HG03469 (cell line): ENCODE data around the gene ANKH.
A peak's percentile ranks its signal among the peaks of the same experiment; 100 is the strongest.

Experiments
- ATAC-seq: cut with Tn5 transposase; IDR thresholded peaks from one replicate; pipeline ENCODE4 v1.9.1; 2021; ENCODE audit warnings: mild to moderate bottlenecking, moderate library complexity, moderate number of reproducible peaks; ENCODE audit not compliant: unreplicated experiment

Gene ANKH

GRCh38 chr5:14671414-14671813 lies 200.2 kb downstream of the ANKH start:
- no peak for ATAC-seq

GRCh38 chr5:14669975-14670374 lies 201.6 kb downstream of the ANKH start:
- ATAC-seq: no peak

- ATAC-seq: no peak
Measured at GRCh38 chr5:14669415-14669814, 202.2 kb downstream of the ANKH start.

- no peak for ATAC-seq
Measured at GRCh38 chr5:14668181-14668591, 203.4 kb downstream of the ANKH start.

- ATAC-seq: no peak
Measured at GRCh38 chr5:14667770-14668169, 203.8 kb downstream of the ANKH start.

- no peak for ATAC-seq
Measured at GRCh38 chr5:14667290-14667689, 204.3 kb downstream of the ANKH start.

GRCh38 chr5:14666357-14666756 lies 205.2 kb downstream of the ANKH start:
- ATAC-seq: no peak

GRCh38 chr5:14665949-14666348 lies 205.6 kb downstream of the ANKH start:
- peak; percentile 28 for ATAC-seq

GRCh38 chr5:14665101-14665822 lies 206.3 kb downstream of the ANKH start:
- ATAC-seq: no peak

- ATAC-seq: peak; percentile 63
Measured at GRCh38 chr5:14664270-14665100, 207.1 kb downstream of the ANKH start, which contains the start of gene OTULIN. Gene OTULIN, plus strand, starts transcription at chr5:14664718. Its CDS starts 108 bp downstream, at chr5:14664826.

- no peak for ATAC-seq
Measured at GRCh38 chr5:14663734-14664269, 207.8 kb downstream of the ANKH start.

- ATAC-seq: no peak
Measured at GRCh38 chr5:14662721-14663260, 208.8 kb downstream of the ANKH start.

- ATAC-seq: no peak
Measured at GRCh38 chr5:14660833-14661232, 210.7 kb downstream of the ANKH start.

GRCh38 chr5:14659821-14660607 lies 211.6 kb downstream of the ANKH start:
- no peak for ATAC-seq

- no peak for ATAC-seq
Measured at GRCh38 chr5:14656898-14657297, 214.7 kb downstream of the ANKH start.

- ATAC-seq: no peak
Measured at GRCh38 chr5:14655146-14655741, 216.3 kb downstream of the ANKH start.
